Germinal center (tissue), 1 donor: Measurements from ENCODE around the gene CLEC2D.
"Not testable (repeated sequence)": the region's sequence is repeated elsewhere in the genome, so short reads cannot be mapped to it uniquely, and the experiment has no call there.

Source experiments
- DNase-seq: peaks from one replicate; pipeline ENCODE4 v3.0.0; 2012; ENCODE audit warnings: mixed read lengths, low spot score

Gene CLEC2D

DNA sequence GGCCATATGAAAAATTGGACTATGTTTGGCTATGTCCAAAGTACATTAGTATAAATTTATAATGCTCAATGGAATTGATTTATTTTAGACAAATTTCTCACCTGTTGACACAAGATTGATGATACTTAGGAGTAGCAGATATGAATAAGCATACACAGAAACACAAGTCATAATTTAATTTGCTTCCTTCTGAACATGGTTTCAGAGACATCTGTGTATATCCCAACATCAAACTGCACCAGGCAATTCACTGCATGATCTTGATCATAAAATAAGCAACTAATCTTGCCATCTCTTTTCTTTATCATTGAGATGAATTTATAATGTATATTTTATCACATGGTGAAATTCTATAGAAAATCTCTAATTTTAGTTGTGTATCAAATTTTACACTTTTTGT lies 59.6 kb downstream of the CLEC2D start:
- no peak for DNase-seq

- no peak for DNase-seq
Observed at GRCh38 chr12:9730011-9730410, 60.5 kb downstream of the CLEC2D start.

GRCh38 chr12:9730591-9730990 lies 61.1 kb downstream of the CLEC2D start:
- no peak for DNase-seq

DNA sequence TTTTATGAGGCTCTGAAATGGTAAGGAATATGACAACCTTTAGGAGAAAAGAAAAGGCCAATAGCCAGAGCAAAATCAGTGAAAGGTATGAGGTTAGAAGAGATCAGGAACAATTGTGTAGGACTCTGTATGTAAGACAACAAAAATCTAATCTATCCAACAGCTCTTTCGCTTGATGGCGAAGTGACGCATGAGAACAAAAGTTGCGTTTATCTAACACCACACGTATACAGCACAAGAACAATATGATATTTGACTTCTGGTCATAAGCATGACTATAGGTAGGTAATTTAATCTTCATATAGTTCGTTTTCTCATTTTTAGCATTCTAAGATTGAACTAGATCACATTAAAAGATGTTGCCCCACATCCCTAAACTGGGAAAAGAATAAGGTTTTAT lies 61.9 kb downstream of the CLEC2D start:
- no peak for DNase-seq

GRCh38 chr12:9731797-9732196 lies 62.3 kb downstream of the CLEC2D start:
- DNase-seq, result peak; percentile 35

DNA sequence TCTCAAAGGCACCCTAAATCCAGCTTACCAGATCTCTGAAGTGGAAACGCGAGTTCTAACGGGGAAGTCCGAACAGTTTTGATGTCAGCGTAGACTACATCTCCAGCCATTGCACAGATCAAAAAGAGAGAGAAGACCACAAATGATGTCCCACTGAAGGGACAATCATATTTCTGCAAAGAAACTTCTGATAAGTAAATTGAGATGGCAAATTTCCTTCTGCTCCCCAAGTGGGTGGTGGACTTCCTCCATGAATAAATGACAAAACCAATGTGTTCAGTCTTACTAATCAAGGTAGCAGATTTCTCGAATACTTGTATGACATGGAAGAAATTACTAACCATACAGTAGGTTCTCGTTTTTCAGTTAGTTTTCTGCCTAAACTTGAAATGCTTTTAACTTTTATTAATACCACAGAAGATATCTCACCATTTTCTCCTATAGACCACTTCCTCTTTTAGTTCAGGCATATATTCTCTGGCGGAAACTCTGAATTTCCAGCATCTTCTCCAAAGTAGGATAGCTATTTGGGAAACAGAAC lies 63.5 kb downstream of the CLEC2D start, which contains the start of gene CLECL1:
CLECL1 (minus strand) TSS at position 177 of the 541 bp plus-strand sequence.
- no peak for DNase-seq

DNA sequence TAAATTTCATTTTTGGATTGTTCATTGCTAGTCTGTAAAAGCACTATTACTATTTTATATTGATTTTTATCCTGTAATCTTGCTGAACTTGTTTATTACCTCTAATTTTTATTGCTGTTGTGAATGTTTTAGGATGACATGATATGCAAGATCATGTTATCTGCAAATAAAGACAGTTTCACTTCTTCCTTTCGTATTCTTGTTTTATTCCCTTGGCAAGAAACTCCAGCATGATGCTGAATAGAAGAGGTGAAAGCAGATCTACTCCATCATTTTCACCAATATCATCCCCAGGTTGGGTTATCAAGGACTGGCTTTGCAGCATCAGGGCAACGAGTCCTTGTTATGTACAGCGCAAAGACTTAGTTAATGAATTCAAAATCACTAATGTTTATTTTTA lies 66.1 kb downstream of the CLEC2D start:
- DNase-seq, result no peak

- peak; percentile 34 for DNase-seq
Observed at GRCh38 chr12:9736936-9737705, 67.6 kb downstream of the CLEC2D start.

DNA sequence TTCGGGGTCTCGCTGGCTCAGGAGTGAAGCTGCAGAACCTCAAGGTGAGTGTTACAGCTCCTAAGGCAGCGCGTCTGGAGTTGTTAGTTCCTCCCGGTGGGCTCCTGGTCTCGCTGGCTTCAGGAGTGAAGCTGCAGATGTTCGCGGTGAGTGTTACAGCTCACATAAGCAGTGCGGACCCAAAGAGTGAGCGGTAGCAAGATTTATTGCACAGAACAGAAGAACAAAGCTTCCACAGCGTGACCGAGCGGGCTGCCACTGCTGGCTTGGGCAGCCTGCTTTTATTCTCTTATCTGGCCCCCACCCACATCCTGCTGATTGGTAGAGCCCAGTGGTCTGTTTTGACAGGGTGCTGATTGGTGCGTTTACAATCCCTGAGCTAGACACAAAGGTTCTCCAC lies 69.4 kb downstream of the CLEC2D start:
- DNase-seq, result not testable (repeated sequence)

GRCh38 chr12:9739404-9740105 lies 70.0 kb downstream of the CLEC2D start:
- not testable (repeated sequence) for DNase-seq

GRCh38 chr12:9740106-9740750 lies 70.7 kb downstream of the CLEC2D start:
- DNase-seq, result peak; percentile 44

DNA sequence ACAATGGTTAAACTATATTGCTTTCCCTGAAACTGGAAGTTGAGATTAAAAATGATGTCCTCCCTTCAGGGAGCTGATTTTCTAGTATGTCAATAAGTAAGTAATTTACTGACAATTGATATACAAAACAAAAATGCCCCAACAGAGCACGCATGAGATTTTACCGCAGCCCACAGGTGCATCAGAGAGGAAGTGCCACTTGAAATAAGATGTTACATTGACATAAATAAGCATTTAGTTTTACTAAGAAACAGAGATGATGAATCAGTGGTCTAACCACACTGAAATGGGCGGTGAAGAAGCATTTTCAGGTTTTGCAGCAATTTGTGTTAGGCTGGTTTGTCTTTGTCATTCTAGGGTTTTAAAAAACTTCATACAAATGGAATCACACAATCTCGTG lies 72.2 kb downstream of the CLEC2D start:
- no peak for DNase-seq

GRCh38 chr12:9742661-9743060 lies 73.1 kb downstream of the CLEC2D start:
- no peak for DNase-seq

DNA sequence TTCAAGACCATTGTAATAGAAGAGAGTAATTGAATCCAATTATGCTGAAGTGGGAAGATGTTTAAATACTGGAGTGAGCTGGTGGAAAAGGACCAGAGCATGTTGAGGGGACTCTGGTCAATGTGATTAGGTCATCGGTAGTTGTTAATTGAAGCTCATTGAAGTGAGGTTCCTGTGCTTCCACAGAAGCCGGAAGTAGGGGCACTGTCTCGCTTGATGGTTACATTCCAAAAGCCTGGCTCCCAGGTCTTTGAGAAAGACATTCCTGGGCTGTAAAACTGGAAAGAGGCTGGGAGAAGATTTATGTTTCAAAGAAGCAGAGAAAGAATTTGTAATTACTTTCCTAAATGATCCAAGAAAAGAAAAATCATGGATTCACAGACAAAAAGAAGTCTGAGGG lies 75.7 kb downstream of the CLEC2D start:
- DNase-seq, result no peak
